Liver (tissue), 3 donors: ENCODE results near the gene PKIG.

Experiments
- EGR1 ChIP-seq, 2 donors: IDR thresholded peaks; 2 replicates each; pipeline ENCODE4 v1.6.1; 2016 to 2018; ENCODE audit warnings: antibody characterized with exemption in 2 of 2, low read depth in 2 of 2
- FOXA1 ChIP-seq: IDR thresholded peaks from 2 replicates; pipeline ENCODE4 v1.6.1; 2016; ENCODE audit warnings: antibody characterized with exemption
- FOXA2 ChIP-seq: IDR thresholded peaks from 2 replicates; pipeline ENCODE4 v1.6.1; 2016; ENCODE audit warnings: antibody characterized with exemption
- GABPA ChIP-seq, 2 donors: IDR thresholded peaks in 1 of 2; conservative IDR thresholded peaks in 1 of 2; 2 replicates each; pipeline ENCODE4 v1.6.1; 2016; ENCODE audit warnings: antibody characterized with exemption in 2 of 2, mild to moderate bottlenecking in 1 of 2, moderate library complexity in 1 of 2
- JUND ChIP-seq, 2 donors: IDR thresholded peaks; 2 replicates each; pipeline ENCODE4 v1.6.1; 2016; ENCODE audit warnings: antibody characterized with exemption in 2 of 2
- MAX ChIP-seq: IDR thresholded peaks from 2 replicates; pipeline ENCODE4 v1.6.1; 2016; ENCODE audit warnings: antibody characterized with exemption
- RAD21 ChIP-seq, 2 donors: IDR thresholded peaks; 2 replicates each; pipeline ENCODE4 v1.6.1; 2016; ENCODE audit warnings: antibody characterized with exemption in 2 of 2, mild to moderate bottlenecking in 2 of 2
- REST ChIP-seq: IDR thresholded peaks from 2 replicates; pipeline ENCODE4 v1.6.1; 2016; ENCODE audit warnings: antibody characterized with exemption, mild to moderate bottlenecking
- RXRA ChIP-seq, 2 donors: IDR thresholded peaks; 2 replicates each; pipeline ENCODE4 v1.6.1; 2017 to 2018; ENCODE audit warnings: antibody characterized with exemption in 2 of 2, mild to moderate bottlenecking in 1 of 2
- YY1 ChIP-seq: IDR thresholded peaks from 2 replicates; pipeline ENCODE4 v1.6.1; 2016; ENCODE audit warnings: antibody characterized with exemption, mild to moderate bottlenecking
- TF ChIP-seq, protein P1 (sequence below): fragments of 150-350 bp; IDR thresholded peaks from 2 replicates; pipeline ENCODE4 v1.5.1; 2017; ENCODE audit warnings: improper control_type of control experiment, low read depth, low read length; ENCODE audit not compliant: missing input control
- donor health status: healthy.
- donor health status: healthy.

GRCh38 chr20:44576297-44576696, 6.1 kb upstream of the PKIG start:
- TF ChIP-seq, protein P1, sequence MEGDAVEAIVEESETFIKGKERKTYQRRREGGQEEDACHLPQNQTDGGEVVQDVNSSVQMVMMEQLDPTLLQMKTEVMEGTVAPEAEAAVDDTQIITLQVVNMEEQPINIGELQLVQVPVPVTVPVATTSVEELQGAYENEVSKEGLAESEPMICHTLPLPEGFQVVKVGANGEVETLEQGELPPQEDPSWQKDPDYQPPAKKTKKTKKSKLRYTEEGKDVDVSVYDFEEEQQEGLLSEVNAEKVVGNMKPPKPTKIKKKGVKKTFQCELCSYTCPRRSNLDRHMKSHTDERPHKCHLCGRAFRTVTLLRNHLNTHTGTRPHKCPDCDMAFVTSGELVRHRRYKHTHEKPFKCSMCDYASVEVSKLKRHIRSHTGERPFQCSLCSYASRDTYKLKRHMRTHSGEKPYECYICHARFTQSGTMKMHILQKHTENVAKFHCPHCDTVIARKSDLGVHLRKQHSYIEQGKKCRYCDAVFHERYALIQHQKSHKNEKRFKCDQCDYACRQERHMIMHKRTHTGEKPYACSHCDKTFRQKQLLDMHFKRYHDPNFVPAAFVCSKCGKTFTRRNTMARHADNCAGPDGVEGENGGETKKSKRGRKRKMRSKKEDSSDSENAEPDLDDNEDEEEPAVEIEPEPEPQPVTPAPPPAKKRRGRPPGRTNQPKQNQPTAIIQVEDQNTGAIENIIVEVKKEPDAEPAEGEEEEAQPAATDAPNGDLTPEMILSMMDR, result peak; percentile 10
- TF ChIP-seq EGR1 (IDR thresholded peaks at IDR 0.05; ENCODE audit: low read depth in 2 of 2) (no peak), MAX (no peak), RAD21 (IDR thresholded peaks at IDR 0.05) (peak; percentile 14 to 31), FOXA2 (no peak), YY1 (no peak), REST (no peak), GABPA (IDR thresholded peaks at IDR 0.05 in 1 of 2, conservative IDR thresholded peaks at IDR 0.05 in 1 of 2) (no peak), RXRA (IDR thresholded peaks at IDR 0.05) (no peak), JUND (IDR thresholded peaks at IDR 0.05) (no peak), FOXA1 (no peak)
